ENCODE data around the gene AGBL4. TPM values are rescaled to one million over a fixed set of nuclear protein-coding genes. Genes with fewer than 3 reads are reported as not detected.

The AGBL4 gene
- total RNA-seq, 1 donor from 2014 or later = 0.40 TPM

DNA sequence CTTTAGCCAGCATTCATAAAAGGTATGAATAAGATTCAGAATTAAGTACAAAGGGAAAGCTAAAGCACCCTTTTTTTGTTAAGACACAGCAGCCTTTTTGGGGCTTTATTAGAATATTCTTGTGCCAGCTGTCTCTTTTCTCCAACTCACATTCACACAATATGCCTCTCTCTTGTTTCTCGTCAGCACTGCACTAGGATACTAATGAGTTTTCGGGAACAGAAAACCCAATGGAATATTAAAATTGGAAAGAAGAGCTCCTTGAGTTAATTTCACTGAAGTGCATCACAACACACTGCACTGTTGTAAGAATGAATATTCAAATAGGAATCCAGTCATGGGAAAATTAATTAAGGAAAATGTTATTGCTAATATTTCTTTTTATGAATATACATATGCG lies 836.7 kb downstream of the AGBL4 start:
- no peak for DNase-seq (ENCODE audit: low read depth in 2 of 2)

DNA sequence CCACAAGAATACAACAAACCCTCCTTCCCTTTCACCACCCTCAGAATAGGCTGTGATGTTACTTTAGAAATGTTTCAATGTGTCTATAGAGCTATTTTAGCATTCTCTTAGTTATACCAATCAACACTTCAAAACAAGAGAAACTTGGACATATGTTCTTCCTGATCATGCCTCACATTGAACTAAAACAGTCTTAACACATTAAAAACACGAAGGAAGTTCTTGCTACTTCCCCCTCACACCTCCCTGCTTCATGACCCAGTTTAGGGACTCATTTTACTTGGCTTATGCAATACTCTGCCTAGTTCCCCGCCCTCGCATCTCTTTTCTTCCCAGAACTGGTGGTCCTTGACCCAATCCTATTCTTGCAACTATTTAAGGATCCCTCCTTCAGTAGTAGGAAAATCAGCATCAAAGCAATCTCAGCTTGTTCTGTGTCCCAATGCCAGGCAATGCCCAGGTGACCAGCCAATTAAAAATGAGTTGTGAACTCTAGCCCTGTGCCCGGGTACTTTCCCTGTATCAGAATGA lies 838.2 kb downstream of the AGBL4 start:
- no peak for DNase-seq (ENCODE audit: low read depth in 2 of 2)

DNA sequence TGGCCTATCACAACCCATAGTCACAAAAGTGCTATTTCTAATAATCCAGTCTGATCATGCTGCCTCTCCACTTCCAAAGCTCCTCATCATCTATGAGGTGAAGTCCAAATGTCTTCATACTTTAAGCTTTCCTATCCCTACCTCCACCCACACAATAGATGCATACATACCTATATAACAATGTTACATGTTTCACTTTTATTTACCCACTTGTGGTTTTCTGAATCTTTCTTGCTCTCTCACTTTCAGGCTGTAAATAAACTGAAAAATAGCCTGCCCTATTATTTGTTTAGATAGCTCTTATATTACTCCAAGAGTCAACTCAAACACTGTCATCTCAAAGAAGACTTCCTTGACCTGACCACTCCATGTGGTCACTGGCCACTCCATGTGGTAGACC lies 840.3 kb downstream of the AGBL4 start:
- DNase-seq (ENCODE audit: low read depth in 2 of 2) = no peak

DNA sequence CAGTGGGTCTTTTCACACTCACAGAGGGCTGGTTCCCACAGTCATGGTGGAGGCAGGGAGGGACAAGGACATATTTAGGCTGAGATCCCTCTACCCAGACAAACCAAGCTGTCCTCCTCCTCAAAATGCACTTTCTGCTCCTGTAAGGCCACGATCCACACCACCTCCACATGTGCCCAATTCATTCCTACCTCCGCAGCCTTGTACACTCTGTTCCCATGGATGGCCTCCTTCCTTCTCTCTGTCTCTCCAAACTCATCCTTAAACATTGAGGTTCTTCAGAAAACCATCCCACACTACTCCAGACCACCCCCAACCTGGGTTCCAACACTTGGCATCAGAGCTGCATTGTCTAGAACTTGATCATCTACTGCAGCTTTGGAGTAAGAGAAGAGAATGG lies 842.7 kb downstream of the AGBL4 start:
- no peak for DNase-seq (ENCODE audit: low read depth in 2 of 2)

DNA sequence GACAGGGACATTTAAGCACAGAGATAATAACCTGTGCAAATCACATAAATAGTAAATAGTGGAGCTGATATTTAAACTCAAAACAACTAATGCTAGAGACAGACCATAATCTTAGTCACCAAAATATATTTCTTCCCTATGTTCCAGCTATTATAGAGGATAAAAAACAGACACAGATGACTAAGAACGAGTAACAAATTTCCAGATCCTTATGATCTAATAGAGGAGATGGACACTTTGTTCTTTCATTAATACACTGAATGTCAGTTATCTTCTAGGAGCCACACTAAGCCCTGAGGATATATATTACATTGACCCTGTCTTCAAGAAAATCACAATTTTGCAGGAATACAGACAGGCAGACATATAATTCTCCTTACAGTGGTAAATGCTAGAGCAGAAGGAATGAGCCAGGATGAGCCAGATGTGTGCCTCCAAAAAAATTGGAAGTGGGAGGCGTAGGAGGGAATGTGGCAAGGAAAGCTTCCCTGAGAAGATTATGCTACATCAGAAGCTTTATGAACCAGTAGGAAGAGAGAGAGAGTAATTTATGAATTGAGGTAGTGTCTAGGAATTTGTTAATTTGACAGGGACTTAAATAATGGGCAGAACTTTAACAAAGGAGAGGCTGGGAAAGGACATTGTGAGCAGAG lies 851.7 kb downstream of the AGBL4 start:
- DNase-seq (ENCODE audit: low read depth in 2 of 2) = no peak

DNA sequence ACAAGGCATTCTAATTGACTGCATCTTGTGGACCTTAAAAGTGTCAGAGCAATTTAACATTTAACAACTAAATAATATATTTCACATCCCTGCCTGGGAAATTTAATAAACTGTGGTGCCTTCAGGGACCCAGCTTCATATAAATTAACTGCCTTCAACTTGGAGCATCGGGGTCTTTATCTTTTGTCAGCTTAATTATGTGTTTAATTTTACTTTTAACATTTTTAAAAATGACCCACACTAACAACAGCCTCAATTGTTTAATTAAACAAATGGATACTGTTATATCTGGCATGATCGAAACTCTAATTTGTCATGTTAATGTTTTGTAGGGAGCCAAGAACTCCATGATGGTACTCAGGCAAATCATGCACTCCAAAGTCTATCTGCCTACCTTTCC lies 857.7 kb downstream of the AGBL4 start:
- DNase-seq (ENCODE audit: low read depth in 2 of 2) = no peak

DNA sequence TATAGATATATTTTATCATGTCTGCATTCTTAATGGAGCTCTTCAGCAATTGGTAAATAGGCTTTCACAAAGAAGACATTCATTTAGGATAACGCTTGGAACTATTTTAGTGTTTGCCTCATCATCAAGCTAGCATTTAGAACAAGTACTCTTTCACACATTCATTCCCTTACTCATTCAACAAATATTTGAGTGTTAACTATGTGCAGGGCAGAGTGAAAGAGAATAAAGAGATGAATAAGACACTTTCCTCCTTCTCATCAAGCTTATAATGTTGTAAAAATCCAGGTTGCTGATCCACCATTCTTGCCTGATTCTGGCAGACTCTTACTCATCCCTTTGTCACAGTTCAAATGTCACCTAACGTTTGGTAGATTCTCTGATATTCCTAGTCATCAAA lies 860.7 kb downstream of the AGBL4 start:
- DNase-seq (ENCODE audit: low read depth in 2 of 2) = no peak

DNA sequence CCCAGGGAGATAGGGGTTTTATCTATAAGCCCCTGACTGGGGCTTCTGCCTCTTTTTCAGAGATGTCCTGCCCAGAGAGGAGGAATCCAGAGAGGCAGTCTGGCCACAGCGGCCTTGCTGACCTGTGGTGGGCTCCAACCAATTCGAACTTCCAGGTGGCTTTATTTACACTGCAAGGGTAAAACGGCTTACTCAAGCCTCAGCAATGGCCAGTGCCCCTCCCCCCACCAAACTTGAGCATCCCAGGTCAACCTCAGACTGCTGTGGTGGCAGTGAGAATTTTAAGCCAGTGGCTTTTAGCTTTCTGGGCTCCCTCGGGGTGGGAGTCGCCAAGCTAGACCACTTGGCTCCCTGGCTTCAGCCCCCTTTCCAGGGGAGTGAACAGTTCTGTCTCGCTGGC lies 863.1 kb downstream of the AGBL4 start:
- no peak for DNase-seq (ENCODE audit: low read depth in 2 of 2)

DNA sequence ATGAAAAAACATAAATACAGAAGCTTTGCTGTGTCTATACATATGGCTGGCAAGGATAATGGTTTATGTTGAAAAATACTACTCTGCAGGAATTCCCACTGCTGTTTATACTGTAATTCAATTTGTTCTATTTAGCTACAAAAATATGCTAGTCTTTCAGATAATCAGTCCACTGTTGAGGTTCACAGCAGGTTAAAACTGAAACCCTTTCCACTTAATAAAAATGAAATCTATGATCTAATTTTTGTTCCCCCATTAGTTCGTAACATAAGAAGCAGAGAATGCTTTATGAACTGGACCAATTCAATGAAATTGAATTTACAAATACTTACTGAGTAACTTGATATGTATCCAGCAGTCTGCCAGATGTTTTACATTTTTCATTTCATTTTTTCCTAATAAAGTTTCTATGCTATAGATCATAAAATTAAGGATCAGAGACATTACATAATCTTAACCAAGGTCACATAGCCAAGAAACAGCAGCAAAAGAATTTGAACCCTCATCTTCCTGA lies 887.0 kb downstream of the AGBL4 start:
- DNase-seq (ENCODE audit: low read depth in 2 of 2) = no peak

DNA sequence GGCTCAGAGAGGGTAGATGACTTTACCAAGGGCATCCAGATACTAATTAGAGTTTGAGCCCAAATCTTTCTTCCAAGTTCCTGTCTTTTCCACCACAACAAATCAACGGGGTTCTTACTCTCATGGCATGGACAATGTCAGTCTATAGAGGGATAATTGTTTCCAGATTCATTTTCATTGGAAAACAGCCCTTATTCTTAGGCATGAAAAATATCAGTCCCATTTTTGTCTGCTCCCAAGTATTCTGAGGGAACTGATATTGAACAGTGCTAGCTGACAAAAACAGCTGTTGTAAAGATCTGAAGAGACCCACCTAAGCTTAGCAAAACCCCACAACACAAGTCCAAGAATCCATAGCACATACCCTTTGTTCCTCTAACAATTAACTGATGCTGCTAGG lies 898.0 kb downstream of the AGBL4 start:
- DNase-seq (ENCODE audit: low read depth in 2 of 2) = no peak

DNA sequence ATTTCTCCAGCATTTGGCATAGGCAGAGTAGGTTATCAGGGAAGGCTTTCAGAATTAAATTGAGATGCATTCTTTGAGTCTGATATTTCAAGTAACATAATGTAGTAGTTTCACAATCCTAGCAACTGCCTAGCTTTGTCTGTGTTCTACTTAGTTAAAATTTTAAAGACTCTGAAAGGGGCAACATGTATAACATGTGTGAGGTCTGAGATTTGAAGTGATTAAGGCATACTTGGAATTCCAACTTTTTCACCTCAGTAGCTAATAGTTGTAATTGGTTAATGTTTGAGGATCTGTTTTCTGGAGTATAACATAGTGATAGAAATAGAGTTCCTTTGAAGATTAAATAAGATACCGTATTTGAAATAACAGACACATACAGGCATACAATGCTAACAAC lies 911.8 kb downstream of the AGBL4 start:
- DNase-seq (ENCODE audit: low read depth in 2 of 2) = no peak

DNA sequence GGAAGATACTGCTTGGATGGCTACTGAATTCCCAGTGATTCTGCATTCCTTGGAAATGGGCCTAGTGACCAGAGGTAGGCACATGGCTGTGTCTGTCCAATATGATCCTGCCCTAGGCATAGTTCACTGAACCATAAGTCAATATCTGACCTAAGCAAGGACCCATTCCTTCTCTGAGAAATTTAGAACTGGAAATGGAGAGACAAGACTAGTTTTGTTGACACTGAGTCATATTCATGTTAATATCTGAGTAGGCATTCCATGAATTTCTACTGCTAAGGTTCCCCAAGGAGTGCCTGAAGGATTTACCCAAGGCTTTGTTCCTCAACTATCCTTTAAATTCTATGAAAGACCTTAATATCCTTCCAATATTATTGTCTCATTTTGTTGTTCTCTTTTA lies 917.3 kb downstream of the AGBL4 start:
- DNase-seq (ENCODE audit: low read depth in 2 of 2) = no peak

DNA sequence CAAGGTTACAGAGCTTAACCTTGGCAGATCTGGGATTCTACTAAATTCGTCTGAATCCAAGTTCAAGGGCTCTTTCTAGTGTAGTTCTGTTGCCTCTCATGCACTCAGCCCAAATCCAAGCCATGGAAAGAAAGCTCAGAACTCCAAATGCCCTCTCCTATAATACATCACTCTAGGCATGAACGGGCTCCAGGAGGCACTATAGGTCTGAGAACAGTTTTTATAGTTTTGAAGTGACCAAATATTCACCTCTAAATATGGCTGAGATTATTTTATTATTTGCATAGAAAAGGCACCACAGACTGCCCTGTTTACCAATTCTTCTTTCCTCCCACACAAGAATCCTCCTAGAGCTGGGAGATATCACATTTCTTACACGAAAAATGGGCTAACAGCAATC lies 919.2 kb downstream of the AGBL4 start:
- no peak for DNase-seq (ENCODE audit: low read depth in 2 of 2)

DNA sequence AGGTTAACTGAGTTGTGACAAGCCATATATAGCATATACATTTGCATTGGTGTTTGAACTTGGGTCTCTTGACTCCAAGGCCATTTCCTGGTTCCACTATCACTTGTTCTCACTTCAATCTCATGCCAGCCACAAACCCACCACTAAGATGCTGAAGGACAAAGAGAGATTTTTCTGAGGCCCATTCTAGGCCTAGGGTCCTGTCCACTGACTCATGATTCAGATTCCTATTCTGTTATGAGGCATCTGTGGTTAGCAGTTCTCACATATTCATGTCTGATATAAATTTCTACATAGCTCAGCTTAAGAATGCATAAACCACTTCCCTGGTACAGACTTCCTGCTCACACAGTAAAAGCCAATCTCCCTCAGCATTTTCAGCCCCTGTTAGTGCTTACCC lies 921.0 kb downstream of the AGBL4 start:
- DNase-seq (ENCODE audit: low read depth in 2 of 2) = no peak

DNA sequence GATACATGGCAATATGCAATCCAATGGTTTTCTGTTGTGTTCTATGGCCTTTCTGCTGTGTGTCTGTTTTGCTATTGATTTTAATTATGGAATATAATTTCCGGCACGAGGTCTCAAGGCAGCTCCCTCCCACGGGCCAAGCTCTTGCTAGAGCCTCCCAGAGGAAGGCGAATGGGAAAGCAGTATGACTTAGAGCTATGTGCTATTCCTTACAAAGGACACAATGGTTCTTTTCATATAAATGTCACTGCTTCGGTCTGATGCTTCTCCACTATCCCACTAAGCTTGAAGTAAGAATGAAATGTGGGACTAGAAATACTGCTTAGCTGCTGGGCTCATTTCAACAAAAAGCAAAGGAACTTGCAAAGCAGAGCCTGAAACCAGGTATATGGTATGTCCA lies 924.9 kb downstream of the AGBL4 start:
- no peak for DNase-seq (ENCODE audit: low read depth in 2 of 2)

DNA sequence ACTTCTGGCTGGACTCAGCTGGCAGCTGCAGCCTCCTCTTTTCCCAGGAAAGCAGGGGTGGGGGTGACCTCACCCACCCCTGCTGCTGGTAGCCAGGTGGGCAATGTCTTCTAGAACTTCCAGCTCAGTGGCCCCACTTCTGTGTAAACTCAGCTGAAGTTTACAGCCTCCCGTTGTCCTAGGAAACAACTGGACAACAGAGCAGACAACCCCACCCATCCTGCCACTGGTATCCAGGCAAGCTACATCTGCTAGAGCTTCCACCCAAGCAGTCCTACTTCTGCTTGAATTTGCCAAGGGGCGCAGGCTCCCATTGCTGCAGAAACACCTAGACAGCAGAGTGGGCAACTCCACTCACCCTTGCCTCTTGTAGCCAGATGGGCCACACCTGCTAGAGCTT lies 937.4 kb downstream of the AGBL4 start:
- no peak for DNase-seq (ENCODE audit: low read depth in 2 of 2)

DNA sequence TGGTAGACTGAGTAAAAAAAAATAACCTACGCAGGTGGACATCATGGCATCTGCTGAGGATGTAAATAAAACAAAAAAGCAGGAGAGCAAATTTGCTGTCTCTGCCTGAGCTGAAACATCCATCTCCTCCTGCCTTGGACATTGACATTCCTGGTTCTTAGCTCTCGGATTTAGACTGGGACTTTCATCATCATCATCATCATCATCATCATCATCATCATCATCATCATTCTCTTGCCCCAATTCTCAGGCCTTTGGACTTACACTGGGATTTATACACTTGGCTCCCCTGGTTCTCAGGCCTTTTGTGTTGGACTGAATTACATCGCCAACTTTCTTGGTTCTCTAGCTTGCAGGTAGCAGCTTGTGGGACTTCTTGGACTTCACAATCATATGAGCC lies 938.7 kb downstream of the AGBL4 start:
- DNase-seq (ENCODE audit: low read depth in 2 of 2) = no peak

DNA sequence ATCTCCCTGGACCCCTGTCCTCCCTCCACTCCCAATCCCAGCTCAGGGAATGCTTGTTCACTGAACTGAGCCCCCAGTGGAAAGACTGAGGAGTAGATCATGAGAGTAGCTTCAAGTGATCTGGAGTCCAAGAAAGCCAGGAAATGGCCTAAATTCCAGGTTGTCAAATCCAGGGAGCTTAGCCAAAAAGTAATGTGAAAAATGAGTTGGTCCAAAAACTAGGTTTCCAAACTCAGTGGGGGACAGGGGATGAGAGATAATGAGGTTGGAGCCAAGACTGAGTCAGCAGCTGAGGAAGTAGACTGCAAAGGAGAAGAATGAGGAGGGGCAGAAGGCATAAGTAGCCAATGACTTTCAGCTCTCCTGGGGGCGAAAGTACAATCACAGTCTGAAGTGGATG lies 963.0 kb downstream of the AGBL4 start:
- DNase-seq (ENCODE audit: low read depth in 2 of 2) = no peak

DNA sequence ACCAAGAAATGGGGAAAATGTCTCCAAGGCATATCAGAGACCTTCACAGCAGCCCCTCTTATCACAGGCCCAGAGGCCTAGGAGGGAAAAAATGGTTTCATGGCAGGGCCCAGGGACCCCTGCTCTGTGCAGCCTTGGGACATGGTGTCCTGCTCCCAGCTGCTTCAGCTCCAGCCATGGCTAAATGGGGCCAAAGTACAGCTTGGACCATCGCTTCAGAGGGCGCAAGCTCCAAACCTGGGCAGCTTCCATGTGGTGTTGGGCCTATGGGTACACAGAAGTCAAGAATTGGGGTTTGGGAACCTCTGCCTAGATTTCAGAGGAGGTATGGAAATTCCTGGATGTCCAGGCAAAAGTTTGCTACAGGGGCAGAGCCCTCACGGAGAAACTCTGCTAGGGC lies 964.7 kb downstream of the AGBL4 start:
- no peak for DNase-seq (ENCODE audit: low read depth in 2 of 2)

DNA sequence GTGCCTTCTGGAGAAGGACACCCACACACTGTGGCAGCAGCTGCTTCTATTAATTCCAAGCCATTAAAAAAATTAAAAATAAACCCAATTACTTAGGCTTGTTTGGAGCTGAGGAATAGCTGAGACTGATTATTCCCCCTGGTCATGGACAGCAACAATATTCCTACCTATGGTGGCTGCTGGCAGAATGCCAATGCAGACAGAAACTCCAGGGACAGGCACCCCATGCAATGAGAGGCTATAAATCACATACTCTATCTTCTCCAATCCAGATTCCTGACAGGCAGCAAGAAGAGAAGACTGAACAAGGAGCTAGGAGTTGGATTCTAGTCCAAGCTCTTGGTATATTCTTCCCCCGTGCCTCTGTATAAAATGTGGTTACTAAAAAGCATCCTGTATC lies 971.7 kb downstream of the AGBL4 start:
- DNase-seq (ENCODE audit: low read depth in 2 of 2) = no peak

DNA sequence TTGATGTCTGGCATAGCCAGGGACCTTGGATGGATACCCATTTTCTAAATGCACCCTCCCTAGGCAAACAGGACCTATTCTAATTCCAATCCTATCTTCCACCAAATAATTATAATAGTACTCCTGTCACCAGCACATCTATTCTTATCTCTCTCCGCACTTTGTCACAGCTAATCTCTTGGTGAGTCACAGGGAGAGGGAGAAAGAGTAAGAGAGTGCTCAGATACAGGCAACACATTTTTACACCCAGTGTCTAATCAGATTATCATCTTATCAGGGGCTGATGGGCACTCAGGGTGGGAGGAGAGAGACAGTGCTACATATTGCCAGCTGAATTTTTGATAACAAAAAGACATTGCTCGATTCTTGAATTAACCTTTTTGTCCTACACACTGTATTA lies 972.1 kb downstream of the AGBL4 start:
- no peak for DNase-seq (ENCODE audit: low read depth in 2 of 2)

DNA sequence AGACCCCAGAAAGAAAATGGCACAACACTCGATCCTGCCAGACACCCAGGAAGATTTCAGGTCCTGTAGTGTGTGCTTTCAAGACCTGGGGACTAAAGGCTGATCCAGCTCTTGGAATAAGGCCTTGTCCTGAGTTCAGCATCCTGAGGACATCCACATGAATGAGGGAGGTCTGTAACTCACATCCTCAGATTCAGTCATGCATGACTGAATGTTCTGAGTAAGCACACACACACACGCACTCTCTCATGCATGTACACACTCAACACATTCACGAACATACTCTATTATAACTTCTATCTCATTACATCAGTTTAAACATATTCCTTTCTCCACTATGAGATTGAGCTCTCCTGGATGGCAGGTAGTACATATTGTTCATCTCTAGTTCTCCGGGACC lies 973.7 kb downstream of the AGBL4 start:
- DNase-seq (ENCODE audit: low read depth in 2 of 2) = no peak

DNA sequence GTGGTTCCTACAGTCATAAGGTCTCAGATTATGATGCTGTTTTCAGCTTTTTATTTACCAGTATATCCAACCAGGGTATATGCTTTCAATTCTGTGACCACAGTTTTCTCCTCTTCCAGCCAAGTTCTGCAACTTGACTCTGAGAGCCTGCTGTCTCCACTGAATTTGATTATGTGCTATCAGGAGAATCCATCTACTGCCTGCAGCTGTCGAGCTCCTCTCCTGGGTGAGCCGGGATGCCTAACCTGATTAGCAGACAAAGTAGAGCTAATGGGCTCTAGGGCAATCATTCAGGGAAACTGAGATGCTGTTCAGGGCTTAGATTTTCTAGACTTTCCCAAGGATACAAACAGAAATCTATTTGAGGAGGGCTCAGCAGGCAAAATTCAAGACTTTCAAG lies 975.6 kb downstream of the AGBL4 start:
- no peak for DNase-seq (ENCODE audit: low read depth in 2 of 2)

DNA sequence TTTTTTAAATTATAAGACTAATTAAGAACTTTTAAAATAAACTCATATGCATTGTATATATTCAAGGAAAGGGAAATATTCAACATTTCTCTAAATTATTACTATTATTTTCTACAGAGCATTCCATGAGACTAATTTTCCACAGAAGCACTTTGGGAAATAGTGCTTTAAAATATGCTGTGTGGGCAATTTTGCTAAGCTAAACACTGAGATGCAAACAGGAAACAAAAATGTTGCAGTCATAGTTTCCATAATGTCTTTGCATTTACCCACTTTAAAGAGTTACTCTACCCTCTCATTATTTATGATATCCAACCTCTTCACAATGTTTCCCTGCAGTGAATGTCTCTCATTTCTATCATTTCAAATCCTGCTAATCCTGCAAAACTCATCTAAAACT lies 977.4 kb downstream of the AGBL4 start:
- DNase-seq (ENCODE audit: low read depth in 2 of 2) = no peak
